Liver (tissue), 9 donors: ENCODE data around the gene AREL1. TPM values are rescaled to one million over a fixed set of nuclear protein-coding genes. Genes with fewer than 3 reads are reported as not detected.

Experiments used
- DNase-seq: peaks from one replicate; pipeline ENCODE4 v3.0.0-alpha.2; 2017; ENCODE audit warnings: low spot score
- H3K27ac ChIP-seq, 2 donors: one replicate each; pipeline ENCODE4 v1.7.0; 2013; ENCODE audit warnings: inconsistent platforms in 2 of 2, low read length in 2 of 2, control low read depth in 1 of 2, low read depth in 1 of 2, mild to moderate bottlenecking in 1 of 2
- H3K27me3 ChIP-seq, 4 donors: one replicate each; pipeline versions ENCODE4 v1.6.1 to v1.7.0; 2013; ENCODE audit warnings: low read length in 3 of 4, inconsistent platforms in 1 of 4, mild to moderate bottlenecking in 1 of 4, moderate library complexity in 1 of 4; ENCODE audit not compliant: control insufficient read depth in 4 of 4, insufficient read depth in 4 of 4
- H3K36me3 ChIP-seq, 4 donors: one replicate each; pipeline versions ENCODE4 v1.6.1 to v1.7.0; 2013; ENCODE audit warnings: low read length in 3 of 4, mild to moderate bottlenecking in 3 of 4, low read depth in 1 of 4, moderate library complexity in 1 of 4; ENCODE audit not compliant: control insufficient read depth in 4 of 4, insufficient read depth in 3 of 4
- H3K4me1 ChIP-seq, 4 donors: one replicate each; pipeline versions ENCODE4 v1.6.1 to v1.7.0; 2013; ENCODE audit warnings: low read length in 3 of 4, mild to moderate bottlenecking in 3 of 4, moderate library complexity in 1 of 4; ENCODE audit not compliant: control insufficient read depth in 4 of 4, insufficient read depth in 4 of 4
- H3K4me3 ChIP-seq, 3 donors: one replicate each; pipeline versions ENCODE4 v1.6.1 to v1.7.0; 2013; ENCODE audit warnings: low read length in 3 of 3, control low read depth in 1 of 3, low read depth in 1 of 3, mild to moderate bottlenecking in 1 of 3
- H3K9ac ChIP-seq, 2 donors: one replicate each; pipeline ENCODE4 v1.7.0; 2013; ENCODE audit warnings: low read length in 2 of 2, mild to moderate bottlenecking in 2 of 2, moderate library complexity in 2 of 2, control low read depth in 1 of 2, low read depth in 1 of 2
- H3K9me3 ChIP-seq, 4 donors: one replicate each; pipeline versions ENCODE4 v1.6.1 to v1.7.0; 2013; ENCODE audit warnings: low read length in 3 of 4; ENCODE audit not compliant: control insufficient read depth in 4 of 4
- EGR1 ChIP-seq, 2 donors: IDR thresholded peaks; 2 replicates each; pipeline ENCODE4 v1.6.1; 2016 to 2018; ENCODE audit warnings: antibody characterized with exemption in 2 of 2, low read depth in 2 of 2
- FOXA1 ChIP-seq: IDR thresholded peaks from 2 replicates; pipeline ENCODE4 v1.6.1; 2016; ENCODE audit warnings: antibody characterized with exemption
- FOXA2 ChIP-seq: IDR thresholded peaks from 2 replicates; pipeline ENCODE4 v1.6.1; 2016; ENCODE audit warnings: antibody characterized with exemption
- GABPA ChIP-seq, 2 donors: IDR thresholded peaks in 1 of 2; conservative IDR thresholded peaks in 1 of 2; 2 replicates each; pipeline ENCODE4 v1.6.1; 2016; ENCODE audit warnings: antibody characterized with exemption in 2 of 2, mild to moderate bottlenecking in 1 of 2, moderate library complexity in 1 of 2
- HNF4A ChIP-seq, 2 donors: conservative IDR thresholded peaks; 2 replicates each; pipeline ENCODE4 v1.6.1; 2016; ENCODE audit warnings: antibody characterized with exemption in 2 of 2, mild to moderate bottlenecking in 2 of 2
- HNF4G ChIP-seq: IDR thresholded peaks from 2 replicates; pipeline ENCODE4 v1.6.1; 2016; ENCODE audit warnings: antibody characterized with exemption
- JUND ChIP-seq, 2 donors: IDR thresholded peaks; 2 replicates each; pipeline ENCODE4 v1.6.1; 2016; ENCODE audit warnings: antibody characterized with exemption in 2 of 2
- NR2F2 ChIP-seq: IDR thresholded peaks from 2 replicates; pipeline ENCODE4 v1.6.1; 2016; ENCODE audit warnings: antibody characterized with exemption
- RAD21 ChIP-seq, 2 donors: IDR thresholded peaks; 2 replicates each; pipeline ENCODE4 v1.6.1; 2016; ENCODE audit warnings: antibody characterized with exemption in 2 of 2, mild to moderate bottlenecking in 2 of 2
- RXRA ChIP-seq, 2 donors: IDR thresholded peaks; 2 replicates each; pipeline ENCODE4 v1.6.1; 2017 to 2018; ENCODE audit warnings: antibody characterized with exemption in 2 of 2, mild to moderate bottlenecking in 1 of 2
- TAF1 ChIP-seq: conservative IDR thresholded peaks from 2 replicates; pipeline ENCODE4 v1.6.1; 2016; ENCODE audit warnings: antibody characterized with exemption, mild to moderate bottlenecking
- YY1 ChIP-seq: IDR thresholded peaks from 2 replicates; pipeline ENCODE4 v1.6.1; 2016; ENCODE audit warnings: antibody characterized with exemption, mild to moderate bottlenecking
- WGBS: extraction: QIAGEN DNeasy Blood & Tissue Kit; methylation state at CpG from one replicate; pipeline ENCODE4 v1.1.7; 2013; 5-methylcytosine and 5-hydroxymethylcytosine counted together
- polyA plus RNA-seq, 2 donors: library from polyadenylated mRNA; stranded (reverse) in 1 of 2; unstranded in 1 of 2; fragments of 200-250 nt in 1 of 2; fragments of >200 nt in 1 of 2; fragmentation: Nextera tagmentation in 1 of 2; extraction: Ambion mirVana in 1 of 2; gene quantifications; one replicate each; pipeline versions ENCODE4 v1.2.1 to v1.2.3, GENCODE V29; 2013 to 2015
- total RNA-seq, 2 donors: library from RNA; depleted of rRNA; stranded (reverse); fragments of >200 nt; gene quantifications; one replicate each; pipeline ENCODE4 v1.2.3, GENCODE V29; 2014
- TF ChIP-seq, protein P1 (sequence below): IDR thresholded peaks from 2 replicates; pipeline ENCODE4 v1.6.1; 2016; ENCODE audit warnings: antibody characterized with exemption
- TF ChIP-seq, protein P2 (sequence below): fragments of 150-350 bp; IDR thresholded peaks from 2 replicates; pipeline ENCODE4 v1.5.1; 2017; ENCODE audit warnings: improper control_type of control experiment, low read depth, low read length; ENCODE audit not compliant: missing input control
- TF ChIP-seq, protein P3 (sequence below): IDR thresholded peaks from 2 replicates; pipeline ENCODE4 v1.6.1; 2016; ENCODE audit warnings: antibody characterized with exemption
- TF ChIP-seq, protein P4 (sequence below): IDR thresholded peaks from 2 replicates; pipeline ENCODE4 v1.6.1; 2016; ENCODE audit warnings: antibody characterized with exemption
- TF ChIP-seq, protein P5 (sequence below): IDR thresholded peaks from 2 replicates; pipeline ENCODE4 v1.6.1; 2016; ENCODE audit warnings: antibody characterized with exemption, mild to moderate bottlenecking
- donor health status: healthy.
- donor health status: healthy.
- donor health status: healthy.
- donor health status: healthy.
- donor health status: healthy.

The AREL1 gene
- total and polyA plus RNA-seq, 4 donors, result 5.6 to 26.6 (median 13.2) TPM

DNA sequence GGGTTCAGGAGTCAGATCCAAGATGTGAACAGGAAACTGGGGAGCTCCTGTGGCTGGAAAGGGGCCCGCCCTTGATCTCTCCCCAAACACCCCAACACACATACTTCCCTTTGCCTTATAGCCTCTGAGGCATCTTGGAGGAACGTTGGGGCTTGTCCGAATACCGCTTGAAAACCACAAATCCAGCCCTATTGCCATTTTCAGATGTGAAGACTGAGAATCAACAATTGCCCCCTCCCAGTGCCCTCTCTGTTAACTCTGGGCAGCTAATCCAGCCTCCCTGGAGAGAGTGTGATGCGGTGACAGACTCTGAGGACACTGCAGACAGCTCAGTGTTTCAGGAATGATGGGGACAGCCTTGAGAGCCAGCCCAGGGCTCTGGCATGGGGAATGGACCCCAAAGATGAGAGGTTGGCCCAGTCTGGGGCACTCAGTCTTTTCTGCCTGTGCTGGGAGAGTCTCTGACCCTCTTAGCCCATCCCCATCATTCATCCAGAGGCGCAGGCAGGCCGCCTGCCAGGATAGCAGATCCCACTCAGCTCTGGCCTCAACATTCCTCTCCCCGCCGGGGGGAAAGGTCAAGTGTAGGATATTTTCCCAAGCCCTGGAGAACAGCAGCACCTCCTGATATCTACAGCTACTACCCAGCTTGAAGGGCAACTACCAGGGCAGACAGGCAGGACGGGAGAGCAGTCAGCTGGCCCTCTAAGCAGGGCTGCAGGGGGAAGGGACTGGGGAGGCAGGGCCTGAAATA is 76.3 kb downstream of the AREL1 start:
- Histone ChIP-seq H3K4me1 (peaks cover 3 to 9% (median 7%) of the 10 kb centered on the region in 4 donors), H3K4me3 (no peak overlapping the region), H3K27me3 (no peaks in the 10 kb centered on the region), H3K9me3 (no peaks in the 10 kb centered on the region), H3K9ac (no peak overlapping the region), H3K27ac (no peak overlapping the region), H3K36me3 (no peaks in the 10 kb centered on the region)
- 83% methylated on average over 10 of the region's 10 CpGs for WGBS
- TF ChIP-seq, protein P1, sequence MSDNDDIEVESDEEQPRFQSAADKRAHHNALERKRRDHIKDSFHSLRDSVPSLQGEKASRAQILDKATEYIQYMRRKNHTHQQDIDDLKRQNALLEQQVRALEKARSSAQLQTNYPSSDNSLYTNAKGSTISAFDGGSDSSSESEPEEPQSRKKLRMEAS, result no peak
- TF ChIP-seq FOXA1 (no peak), HNF4G (no peak), GABPA (IDR thresholded peaks at IDR 0.05 in 1 of 2, conservative IDR thresholded peaks at IDR 0.05 in 1 of 2) (no peak), FOXA2 (no peak), HNF4A (conservative IDR thresholded peaks at IDR 0.05) (no peak), YY1 (no peak), NR2F2 (no peak), RXRA (IDR thresholded peaks at IDR 0.05) (no peak), RAD21 (IDR thresholded peaks at IDR 0.05) (no peak), JUND (IDR thresholded peaks at IDR 0.05) (no peak)
- TF ChIP-seq, protein P2, sequence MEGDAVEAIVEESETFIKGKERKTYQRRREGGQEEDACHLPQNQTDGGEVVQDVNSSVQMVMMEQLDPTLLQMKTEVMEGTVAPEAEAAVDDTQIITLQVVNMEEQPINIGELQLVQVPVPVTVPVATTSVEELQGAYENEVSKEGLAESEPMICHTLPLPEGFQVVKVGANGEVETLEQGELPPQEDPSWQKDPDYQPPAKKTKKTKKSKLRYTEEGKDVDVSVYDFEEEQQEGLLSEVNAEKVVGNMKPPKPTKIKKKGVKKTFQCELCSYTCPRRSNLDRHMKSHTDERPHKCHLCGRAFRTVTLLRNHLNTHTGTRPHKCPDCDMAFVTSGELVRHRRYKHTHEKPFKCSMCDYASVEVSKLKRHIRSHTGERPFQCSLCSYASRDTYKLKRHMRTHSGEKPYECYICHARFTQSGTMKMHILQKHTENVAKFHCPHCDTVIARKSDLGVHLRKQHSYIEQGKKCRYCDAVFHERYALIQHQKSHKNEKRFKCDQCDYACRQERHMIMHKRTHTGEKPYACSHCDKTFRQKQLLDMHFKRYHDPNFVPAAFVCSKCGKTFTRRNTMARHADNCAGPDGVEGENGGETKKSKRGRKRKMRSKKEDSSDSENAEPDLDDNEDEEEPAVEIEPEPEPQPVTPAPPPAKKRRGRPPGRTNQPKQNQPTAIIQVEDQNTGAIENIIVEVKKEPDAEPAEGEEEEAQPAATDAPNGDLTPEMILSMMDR, result no peak
- TF ChIP-seq, protein P3, sequence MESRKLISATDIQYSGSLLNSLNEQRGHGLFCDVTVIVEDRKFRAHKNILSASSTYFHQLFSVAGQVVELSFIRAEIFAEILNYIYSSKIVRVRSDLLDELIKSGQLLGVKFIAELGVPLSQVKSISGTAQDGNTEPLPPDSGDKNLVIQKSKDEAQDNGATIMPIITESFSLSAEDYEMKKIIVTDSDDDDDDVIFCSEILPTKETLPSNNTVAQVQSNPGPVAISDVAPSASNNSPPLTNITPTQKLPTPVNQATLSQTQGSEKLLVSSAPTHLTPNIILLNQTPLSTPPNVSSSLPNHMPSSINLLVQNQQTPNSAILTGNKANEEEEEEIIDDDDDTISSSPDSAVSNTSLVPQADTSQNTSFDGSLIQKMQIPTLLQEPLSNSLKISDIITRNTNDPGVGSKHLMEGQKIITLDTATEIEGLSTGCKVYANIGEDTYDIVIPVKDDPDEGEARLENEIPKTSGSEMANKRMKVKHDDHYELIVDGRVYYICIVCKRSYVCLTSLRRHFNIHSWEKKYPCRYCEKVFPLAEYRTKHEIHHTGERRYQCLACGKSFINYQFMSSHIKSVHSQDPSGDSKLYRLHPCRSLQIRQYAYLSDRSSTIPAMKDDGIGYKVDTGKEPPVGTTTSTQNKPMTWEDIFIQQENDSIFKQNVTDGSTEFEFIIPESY, result no peak
- DNase-seq, result no peak

DNA sequence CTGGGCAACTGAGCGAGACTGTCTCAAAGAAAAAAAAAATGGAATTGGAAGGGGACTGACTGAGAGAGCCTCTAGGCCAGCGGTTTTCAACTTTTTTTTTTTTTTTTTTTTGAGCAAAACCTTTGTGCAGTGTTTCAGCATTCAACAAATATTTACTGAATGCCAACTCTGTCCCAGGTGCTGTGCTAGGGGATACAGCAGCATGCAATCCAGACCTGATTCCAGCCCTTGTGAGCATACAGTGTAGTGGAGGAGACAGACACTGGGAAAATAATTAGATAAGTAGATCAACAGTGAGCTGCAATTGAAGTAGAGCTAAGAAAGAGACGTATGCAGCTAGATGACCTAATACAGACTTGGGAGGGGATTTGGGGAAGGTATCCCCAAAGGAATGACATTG is 77.0 kb downstream of the AREL1 start:
- 46% methylated on average over 3 of the region's 3 CpGs for WGBS
- TF ChIP-seq HNF4G (no peak), HNF4A (conservative IDR thresholded peaks at IDR 0.05) (peak; percentile 37 to 63), RAD21 (IDR thresholded peaks at IDR 0.05) (peak; percentile 30 to 36), NR2F2 (no peak), YY1 (peak; percentile 25), GABPA (IDR thresholded peaks at IDR 0.05 in 1 of 2, conservative IDR thresholded peaks at IDR 0.05 in 1 of 2) (no peak), EGR1 (IDR thresholded peaks at IDR 0.05; ENCODE audit: low read depth in 2 of 2) (no peak), JUND (IDR thresholded peaks at IDR 0.05) (no peak), FOXA1 (no peak), FOXA2 (no peak), RXRA (IDR thresholded peaks at IDR 0.05) (peak in 1 of 2 donors; percentile 62), TAF1 (no peak)
- TF ChIP-seq, protein P2, result no peak
- TF ChIP-seq, protein P4, sequence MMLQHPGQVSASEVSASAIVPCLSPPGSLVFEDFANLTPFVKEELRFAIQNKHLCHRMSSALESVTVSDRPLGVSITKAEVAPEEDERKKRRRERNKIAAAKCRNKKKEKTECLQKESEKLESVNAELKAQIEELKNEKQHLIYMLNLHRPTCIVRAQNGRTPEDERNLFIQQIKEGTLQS, result no peak
- TF ChIP-seq, protein P1, result peak; percentile 29
- TF ChIP-seq, protein P5, sequence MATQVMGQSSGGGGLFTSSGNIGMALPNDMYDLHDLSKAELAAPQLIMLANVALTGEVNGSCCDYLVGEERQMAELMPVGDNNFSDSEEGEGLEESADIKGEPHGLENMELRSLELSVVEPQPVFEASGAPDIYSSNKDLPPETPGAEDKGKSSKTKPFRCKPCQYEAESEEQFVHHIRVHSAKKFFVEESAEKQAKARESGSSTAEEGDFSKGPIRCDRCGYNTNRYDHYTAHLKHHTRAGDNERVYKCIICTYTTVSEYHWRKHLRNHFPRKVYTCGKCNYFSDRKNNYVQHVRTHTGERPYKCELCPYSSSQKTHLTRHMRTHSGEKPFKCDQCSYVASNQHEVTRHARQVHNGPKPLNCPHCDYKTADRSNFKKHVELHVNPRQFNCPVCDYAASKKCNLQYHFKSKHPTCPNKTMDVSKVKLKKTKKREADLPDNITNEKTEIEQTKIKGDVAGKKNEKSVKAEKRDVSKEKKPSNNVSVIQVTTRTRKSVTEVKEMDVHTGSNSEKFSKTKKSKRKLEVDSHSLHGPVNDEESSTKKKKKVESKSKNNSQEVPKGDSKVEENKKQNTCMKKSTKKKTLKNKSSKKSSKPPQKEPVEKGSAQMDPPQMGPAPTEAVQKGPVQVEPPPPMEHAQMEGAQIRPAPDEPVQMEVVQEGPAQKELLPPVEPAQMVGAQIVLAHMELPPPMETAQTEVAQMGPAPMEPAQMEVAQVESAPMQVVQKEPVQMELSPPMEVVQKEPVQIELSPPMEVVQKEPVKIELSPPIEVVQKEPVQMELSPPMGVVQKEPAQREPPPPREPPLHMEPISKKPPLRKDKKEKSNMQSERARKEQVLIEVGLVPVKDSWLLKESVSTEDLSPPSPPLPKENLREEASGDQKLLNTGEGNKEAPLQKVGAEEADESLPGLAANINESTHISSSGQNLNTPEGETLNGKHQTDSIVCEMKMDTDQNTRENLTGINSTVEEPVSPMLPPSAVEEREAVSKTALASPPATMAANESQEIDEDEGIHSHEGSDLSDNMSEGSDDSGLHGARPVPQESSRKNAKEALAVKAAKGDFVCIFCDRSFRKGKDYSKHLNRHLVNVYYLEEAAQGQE, result no peak
- TF ChIP-seq, protein P3, result no peak

More for the DNA sequence above, 77.0 kb downstream of the AREL1 start:
- H3K4me3 ChIP-seq, result no peak overlapping the region
- H3K9me3 ChIP-seq, result no peaks in the 10 kb centered on the region
- no peaks in the 10 kb centered on the region for H3K27me3 ChIP-seq
- no peak overlapping the region for H3K27ac ChIP-seq
- DNase-seq, result no peak
- H3K9ac ChIP-seq, result no peak overlapping the region
- peaks cover 3 to 9% (median 9%) of the 10 kb centered on the region in 4 donors for H3K4me1 ChIP-seq
- no peaks in the 10 kb centered on the region for H3K36me3 ChIP-seq
